GM23338 (cell line): ENCODE results near the gene ANKRD31. TPM values are rescaled to one million over a fixed set of nuclear protein-coding genes. Genes with fewer than 3 reads are reported as not detected.

Source experiments
- ATAC-seq: fragments of 200-7000 bp; cut with Tn5 transposase; 3 replicates; pipeline ENCODE4 v1.9.1; 2020
- DNase-seq: peaks from one replicate; pipeline ENCODE4 v3.0.0-alpha.2; 2015; ENCODE audit warnings: low spot score
- H2AFZ ChIP-seq: fragments of 200-600 bp; sonication (generic); 2 replicates; pipeline ENCODE4 v1.8.0; 2016; ENCODE audit warnings: antibody characterized with exemption, mild to moderate bottlenecking, moderate library complexity
- H3F3A ChIP-seq: fragments of 200-600 bp; sonication (generic); replicated peaks from 2 replicates; pipeline ENCODE4 v1.8.0; 2017; ENCODE audit warnings: antibody characterized with exemption, mixed run types, low read depth
- H3K27ac ChIP-seq: fragments of 200-600 bp; sonication (generic); 2 replicates; pipeline ENCODE4 v1.6.1; 2016; ENCODE audit warnings: low read depth
- H3K27me3 ChIP-seq: fragments of 200-600 bp; sonication (generic); 2 replicates; pipeline ENCODE4 v1.8.0; 2016; ENCODE audit warnings: mild to moderate bottlenecking, mixed run types, moderate library complexity; ENCODE audit not compliant: insufficient read depth
- H3K36me3 ChIP-seq: fragments of 200-600 bp; sonication (generic); 2 replicates; pipeline ENCODE4 v1.8.0; 2016; ENCODE audit warnings: mild to moderate bottlenecking; ENCODE audit not compliant: insufficient read depth
- H3K4me1 ChIP-seq: fragments of 200-600 bp; sonication (generic); 2 replicates; pipeline ENCODE4 v1.8.0; 2016; ENCODE audit warnings: mild to moderate bottlenecking, moderate library complexity; ENCODE audit not compliant: insufficient read depth
- H3K4me2 ChIP-seq: fragments of 200-600 bp; sonication (generic); 2 replicates; pipeline ENCODE4 v1.7.1; 2017; ENCODE audit warnings: mixed run types
- H3K4me3 ChIP-seq: fragments of 200-600 bp; sonication (generic); 2 replicates; pipeline ENCODE4 v1.6.1; 2016; ENCODE audit warnings: mixed run types
- H3K79me2 ChIP-seq: fragments of 200-600 bp; sonication (generic); replicated peaks from 2 replicates; pipeline ENCODE4 v1.8.0; 2017; ENCODE audit warnings: mild to moderate bottlenecking; ENCODE audit not compliant: insufficient read depth
- H3K9me2 ChIP-seq: fragments of 200-600 bp; sonication (generic); 2 replicates; pipeline ENCODE4 v1.8.0; 2017; ENCODE audit not compliant: insufficient read depth
- H4K20me1 ChIP-seq: fragments of 200-600 bp; sonication (generic); replicated peaks from 2 replicates; pipeline ENCODE4 v1.8.0; 2017; ENCODE audit warnings: mild to moderate bottlenecking; ENCODE audit not compliant: insufficient read depth
- H3K27ac Mint-ChIP-seq: 2 replicates; pipeline ENCODE4 v1.8.0; 2020; ENCODE audit warnings: inconsistent platforms, mild to moderate bottlenecking, moderate library complexity, mixed read lengths
- H3K27me3 Mint-ChIP-seq: 3 replicates; pipeline ENCODE4 v1.8.0; 2022; ENCODE audit warnings: low read depth, mild to moderate bottlenecking, moderate library complexity, mixed read lengths, inconsistent platforms; ENCODE audit not compliant: insufficient read depth, poor library complexity
- H3K36me3 Mint-ChIP-seq: 3 replicates; pipeline ENCODE4 v1.8.0; 2021; ENCODE audit warnings: low read depth, mild to moderate bottlenecking, inconsistent platforms, moderate library complexity, mixed read lengths
- H3K4me1 Mint-ChIP-seq: 3 replicates; pipeline ENCODE4 v1.8.0; 2020; ENCODE audit warnings: mild to moderate bottlenecking, inconsistent platforms, mixed read lengths
- H3K4me3 Mint-ChIP-seq: 3 replicates; pipeline ENCODE4 v1.8.0; 2021; ENCODE audit warnings: moderate library complexity, mild to moderate bottlenecking, inconsistent platforms, mixed read lengths
- H3K9me3 Mint-ChIP-seq: 3 replicates; pipeline ENCODE4 v1.8.0; 2020; ENCODE audit warnings: moderate library complexity, mild to moderate bottlenecking, inconsistent platforms, mixed read lengths
- POLR2AphosphoS5 ChIP-seq: IDR thresholded peaks from 2 replicates; pipeline ENCODE4 v1.6.1; 2016; ENCODE audit warnings: antibody characterized with exemption, low read depth
- STAT1 ChIP-seq: IDR thresholded peaks from one replicate; pipeline ENCODE4 v1.6.1; 2016; ENCODE audit warnings: antibody characterized with exemption; ENCODE audit not compliant: unreplicated experiment
- polyA plus RNA-seq: library from polyadenylated mRNA; unstranded; fragments of >200 nt; fragmentation: Nextera tagmentation; extraction: Ambion mirVana; gene quantifications from 2 replicates; pipeline ENCODE4 v1.2.1, GENCODE V29; 2016
- total RNA-seq: library from RNA; depleted of rRNA; stranded (reverse); fragments of >200 nt; shearing (Covaris generic); gene quantifications from 2 replicates; pipeline ENCODE4 v1.2.3, GENCODE V29; 2014
- TF ChIP-seq, protein P1 (sequence below): fragments of 250-450 bp; sonication (Bioruptor Pico); IDR thresholded peaks from 2 replicates; pipeline ENCODE4 v1.5.0; 2020; ENCODE audit warnings: mild to moderate bottlenecking, moderate library complexity
- TF ChIP-seq, protein P2 (sequence below): IDR thresholded peaks from 2 replicates; pipeline ENCODE4 v1.6.1; 2016; ENCODE audit warnings: antibody characterized with exemption
- TF ChIP-seq, protein P3 (sequence below): IDR thresholded peaks from one replicate; pipeline ENCODE4 v1.6.1; 2018; ENCODE audit warnings: antibody characterized with exemption; ENCODE audit not compliant: unreplicated experiment

Gene ANKRD31
- total and polyA plus RNA-seq, 2 experiments from 2014 or later, result 0.18 to 0.59 TPM

DNA sequence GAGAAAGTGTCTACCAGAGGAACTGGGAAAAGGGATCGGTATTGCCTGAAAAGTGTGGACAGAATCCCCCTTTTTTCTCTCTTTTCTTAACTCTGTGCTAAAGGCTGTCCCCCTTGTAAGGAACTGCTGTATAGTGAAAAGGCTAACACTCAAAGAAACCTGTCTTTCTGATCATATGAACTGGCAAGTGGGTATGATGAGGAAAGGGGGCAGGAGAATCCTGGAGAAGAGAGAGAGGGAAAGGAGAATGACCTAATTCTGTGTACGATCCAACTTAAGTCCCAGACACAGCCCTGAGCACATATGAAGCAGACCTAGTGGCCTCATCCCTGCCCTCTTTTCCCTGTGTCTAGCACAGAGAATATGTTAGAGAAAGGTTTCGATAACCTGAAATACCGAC, 967 bp downstream of the ANKRD31 start (continued):
- TF ChIP-seq, protein P1, sequence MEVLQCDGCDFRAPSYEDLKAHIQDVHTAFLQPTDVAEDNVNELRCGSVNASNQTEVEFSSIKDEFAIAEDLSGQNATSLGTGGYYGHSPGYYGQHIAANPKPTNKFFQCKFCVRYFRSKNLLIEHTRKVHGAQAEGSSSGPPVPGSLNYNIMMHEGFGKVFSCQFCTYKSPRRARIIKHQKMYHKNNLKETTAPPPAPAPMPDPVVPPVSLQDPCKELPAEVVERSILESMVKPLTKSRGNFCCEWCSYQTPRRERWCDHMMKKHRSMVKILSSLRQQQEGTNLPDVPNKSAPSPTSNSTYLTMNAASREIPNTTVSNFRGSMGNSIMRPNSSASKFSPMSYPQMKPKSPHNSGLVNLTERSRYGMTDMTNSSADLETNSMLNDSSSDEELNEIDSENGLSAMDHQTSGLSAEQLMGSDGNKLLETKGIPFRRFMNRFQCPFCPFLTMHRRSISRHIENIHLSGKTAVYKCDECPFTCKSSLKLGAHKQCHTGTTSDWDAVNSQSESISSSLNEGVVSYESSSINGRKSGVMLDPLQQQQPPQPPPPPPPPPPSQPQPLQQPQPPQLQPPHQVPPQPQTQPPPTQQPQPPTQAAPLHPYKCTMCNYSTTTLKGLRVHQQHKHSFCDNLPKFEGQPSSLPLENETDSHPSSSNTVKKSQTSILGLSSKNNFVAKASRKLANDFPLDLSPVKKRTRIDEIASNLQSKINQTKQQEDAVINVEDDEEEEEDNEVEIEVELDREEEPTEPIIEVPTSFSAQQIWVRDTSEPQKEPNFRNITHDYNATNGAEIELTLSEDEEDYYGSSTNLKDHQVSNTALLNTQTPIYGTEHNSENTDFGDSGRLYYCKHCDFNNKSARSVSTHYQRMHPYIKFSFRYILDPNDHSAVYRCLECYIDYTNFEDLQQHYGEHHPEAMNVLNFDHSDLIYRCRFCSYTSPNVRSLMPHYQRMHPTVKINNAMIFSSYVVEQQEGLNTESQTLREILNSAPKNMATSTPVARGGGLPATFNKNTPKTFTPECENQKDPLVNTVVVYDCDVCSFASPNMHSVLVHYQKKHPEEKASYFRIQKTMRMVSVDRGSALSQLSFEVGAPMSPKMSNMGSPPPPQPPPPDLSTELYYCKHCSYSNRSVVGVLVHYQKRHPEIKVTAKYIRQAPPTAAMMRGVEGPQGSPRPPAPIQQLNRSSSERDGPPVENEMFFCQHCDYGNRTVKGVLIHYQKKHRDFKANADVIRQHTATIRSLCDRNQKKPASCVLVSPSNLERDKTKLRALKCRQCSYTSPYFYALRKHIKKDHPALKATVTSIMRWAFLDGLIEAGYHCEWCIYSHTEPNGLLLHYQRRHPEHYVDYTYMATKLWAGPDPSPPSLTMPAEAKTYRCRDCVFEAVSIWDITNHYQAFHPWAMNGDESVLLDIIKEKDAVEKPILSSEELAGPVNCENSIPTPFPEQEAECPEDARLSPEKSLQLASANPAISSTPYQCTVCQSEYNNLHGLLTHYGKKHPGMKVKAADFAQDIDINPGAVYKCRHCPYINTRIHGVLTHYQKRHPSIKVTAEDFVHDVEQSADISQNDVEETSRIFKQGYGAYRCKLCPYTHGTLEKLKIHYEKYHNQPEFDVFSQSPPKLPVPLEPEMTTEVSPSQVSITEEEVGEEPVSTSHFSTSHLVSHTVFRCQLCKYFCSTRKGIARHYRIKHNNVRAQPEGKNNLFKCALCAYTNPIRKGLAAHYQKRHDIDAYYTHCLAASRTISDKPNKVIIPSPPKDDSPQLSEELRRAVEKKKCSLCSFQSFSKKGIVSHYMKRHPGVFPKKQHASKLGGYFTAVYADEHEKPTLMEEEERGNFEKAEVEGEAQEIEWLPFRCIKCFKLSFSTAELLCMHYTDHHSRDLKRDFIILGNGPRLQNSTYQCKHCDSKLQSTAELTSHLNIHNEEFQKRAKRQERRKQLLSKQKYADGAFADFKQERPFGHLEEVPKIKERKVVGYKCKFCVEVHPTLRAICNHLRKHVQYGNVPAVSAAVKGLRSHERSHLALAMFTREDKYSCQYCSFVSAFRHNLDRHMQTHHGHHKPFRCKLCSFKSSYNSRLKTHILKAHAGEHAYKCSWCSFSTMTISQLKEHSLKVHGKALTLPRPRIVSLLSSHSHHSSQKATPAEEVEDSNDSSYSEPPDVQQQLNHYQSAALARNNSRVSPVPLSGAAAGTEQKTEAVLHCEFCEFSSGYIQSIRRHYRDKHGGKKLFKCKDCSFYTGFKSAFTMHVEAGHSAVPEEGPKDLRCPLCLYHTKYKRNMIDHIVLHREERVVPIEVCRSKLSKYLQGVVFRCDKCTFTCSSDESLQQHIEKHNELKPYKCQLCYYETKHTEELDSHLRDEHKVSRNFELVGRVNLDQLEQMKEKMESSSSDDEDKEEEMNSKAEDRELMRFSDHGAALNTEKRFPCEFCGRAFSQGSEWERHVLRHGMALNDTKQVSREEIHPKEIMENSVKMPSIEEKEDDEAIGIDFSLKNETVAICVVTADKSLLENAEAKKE (CRISPR knock-in tag), result no peak
- TF ChIP-seq, protein P2, sequence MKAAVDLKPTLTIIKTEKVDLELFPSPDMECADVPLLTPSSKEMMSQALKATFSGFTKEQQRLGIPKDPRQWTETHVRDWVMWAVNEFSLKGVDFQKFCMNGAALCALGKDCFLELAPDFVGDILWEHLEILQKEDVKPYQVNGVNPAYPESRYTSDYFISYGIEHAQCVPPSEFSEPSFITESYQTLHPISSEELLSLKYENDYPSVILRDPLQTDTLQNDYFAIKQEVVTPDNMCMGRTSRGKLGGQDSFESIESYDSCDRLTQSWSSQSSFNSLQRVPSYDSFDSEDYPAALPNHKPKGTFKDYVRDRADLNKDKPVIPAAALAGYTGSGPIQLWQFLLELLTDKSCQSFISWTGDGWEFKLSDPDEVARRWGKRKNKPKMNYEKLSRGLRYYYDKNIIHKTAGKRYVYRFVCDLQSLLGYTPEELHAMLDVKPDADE, result no peak
- TF ChIP-seq POLR2AphosphoS5, result no peak

DNA sequence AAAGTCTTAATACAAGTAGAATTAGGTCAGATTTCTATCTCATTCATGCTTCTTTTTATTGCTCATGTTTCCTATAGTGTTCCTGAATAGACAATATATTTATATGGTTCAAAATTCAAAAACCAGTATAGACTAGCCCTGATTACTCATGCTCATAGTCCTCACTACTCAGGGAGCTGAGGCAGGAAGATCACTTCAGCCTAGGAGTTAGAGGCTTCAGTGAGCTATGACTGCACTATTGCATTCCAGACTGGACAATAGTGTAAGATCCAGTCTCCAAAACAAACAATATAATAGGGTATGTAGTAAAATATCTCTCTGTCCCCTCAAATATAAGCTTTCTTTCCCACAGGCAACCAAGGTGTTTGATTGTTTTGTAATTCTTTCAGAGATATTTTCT, 2.4 kb downstream of the ANKRD31 start:
- Histone ChIP-seq H2AFZ (no peak overlapping the region), H3K27me3 (no peaks in the 10 kb centered on the region), H3K36me3 (no peaks in the 10 kb centered on the region), H3K27ac (no peak overlapping the region), H3F3A (no peaks in the 10 kb centered on the region), H3K4me1 (peaks cover 10% of the 10 kb centered on the region), H3K4me2 (no peak overlapping the region), H3K9me2 (no peaks in the 10 kb centered on the region), H3K79me2 (no peaks in the 10 kb centered on the region), H3K4me3 (no peak overlapping the region), H4K20me1 (no peaks in the 10 kb centered on the region)
- H3K27ac Mint-ChIP-seq, result no peak overlapping the region
- no peak overlapping the region for H3K4me3 Mint-ChIP-seq
- peaks cover 25% of the 10 kb centered on the region for H3K4me1 Mint-ChIP-seq
- no peaks in the 10 kb centered on the region for H3K36me3 Mint-ChIP-seq
- H3K27me3 Mint-ChIP-seq, result peaks cover 2% of the 10 kb centered on the region
- no peaks in the 10 kb centered on the region for H3K9me3 Mint-ChIP-seq
- no peak for DNase-seq
- no peak for ATAC-seq
- TF ChIP-seq, protein P3, sequence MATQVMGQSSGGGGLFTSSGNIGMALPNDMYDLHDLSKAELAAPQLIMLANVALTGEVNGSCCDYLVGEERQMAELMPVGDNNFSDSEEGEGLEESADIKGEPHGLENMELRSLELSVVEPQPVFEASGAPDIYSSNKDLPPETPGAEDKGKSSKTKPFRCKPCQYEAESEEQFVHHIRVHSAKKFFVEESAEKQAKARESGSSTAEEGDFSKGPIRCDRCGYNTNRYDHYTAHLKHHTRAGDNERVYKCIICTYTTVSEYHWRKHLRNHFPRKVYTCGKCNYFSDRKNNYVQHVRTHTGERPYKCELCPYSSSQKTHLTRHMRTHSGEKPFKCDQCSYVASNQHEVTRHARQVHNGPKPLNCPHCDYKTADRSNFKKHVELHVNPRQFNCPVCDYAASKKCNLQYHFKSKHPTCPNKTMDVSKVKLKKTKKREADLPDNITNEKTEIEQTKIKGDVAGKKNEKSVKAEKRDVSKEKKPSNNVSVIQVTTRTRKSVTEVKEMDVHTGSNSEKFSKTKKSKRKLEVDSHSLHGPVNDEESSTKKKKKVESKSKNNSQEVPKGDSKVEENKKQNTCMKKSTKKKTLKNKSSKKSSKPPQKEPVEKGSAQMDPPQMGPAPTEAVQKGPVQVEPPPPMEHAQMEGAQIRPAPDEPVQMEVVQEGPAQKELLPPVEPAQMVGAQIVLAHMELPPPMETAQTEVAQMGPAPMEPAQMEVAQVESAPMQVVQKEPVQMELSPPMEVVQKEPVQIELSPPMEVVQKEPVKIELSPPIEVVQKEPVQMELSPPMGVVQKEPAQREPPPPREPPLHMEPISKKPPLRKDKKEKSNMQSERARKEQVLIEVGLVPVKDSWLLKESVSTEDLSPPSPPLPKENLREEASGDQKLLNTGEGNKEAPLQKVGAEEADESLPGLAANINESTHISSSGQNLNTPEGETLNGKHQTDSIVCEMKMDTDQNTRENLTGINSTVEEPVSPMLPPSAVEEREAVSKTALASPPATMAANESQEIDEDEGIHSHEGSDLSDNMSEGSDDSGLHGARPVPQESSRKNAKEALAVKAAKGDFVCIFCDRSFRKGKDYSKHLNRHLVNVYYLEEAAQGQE, result no peak
- no peak for TF ChIP-seq STAT1
- TF ChIP-seq, protein P1 (CRISPR knock-in tag), result no peak
